Stimulated activated CD4-positive, alpha-beta T cell treated with anti-CD3 and anti-CD28 coated beads, Interleukin-12 subunit alpha, Interleukin-12 subunit beta, amount 100 ng/mL, for 48 hours (primary cell): Measurements from ENCODE around the gene EMID1.
"Not testable (repeated sequence)": the region's sequence is repeated elsewhere in the genome, so short reads cannot be mapped to it uniquely, and the experiment has no call there.

Experiments
- DNase-seq, 3 donors: peaks; one replicate each; pipeline ENCODE4 v3.0.0-alpha.2; 2020; ENCODE audit warnings: low read depth in 2 of 3, low spot score in 1 of 3

The EMID1 gene

DNA sequence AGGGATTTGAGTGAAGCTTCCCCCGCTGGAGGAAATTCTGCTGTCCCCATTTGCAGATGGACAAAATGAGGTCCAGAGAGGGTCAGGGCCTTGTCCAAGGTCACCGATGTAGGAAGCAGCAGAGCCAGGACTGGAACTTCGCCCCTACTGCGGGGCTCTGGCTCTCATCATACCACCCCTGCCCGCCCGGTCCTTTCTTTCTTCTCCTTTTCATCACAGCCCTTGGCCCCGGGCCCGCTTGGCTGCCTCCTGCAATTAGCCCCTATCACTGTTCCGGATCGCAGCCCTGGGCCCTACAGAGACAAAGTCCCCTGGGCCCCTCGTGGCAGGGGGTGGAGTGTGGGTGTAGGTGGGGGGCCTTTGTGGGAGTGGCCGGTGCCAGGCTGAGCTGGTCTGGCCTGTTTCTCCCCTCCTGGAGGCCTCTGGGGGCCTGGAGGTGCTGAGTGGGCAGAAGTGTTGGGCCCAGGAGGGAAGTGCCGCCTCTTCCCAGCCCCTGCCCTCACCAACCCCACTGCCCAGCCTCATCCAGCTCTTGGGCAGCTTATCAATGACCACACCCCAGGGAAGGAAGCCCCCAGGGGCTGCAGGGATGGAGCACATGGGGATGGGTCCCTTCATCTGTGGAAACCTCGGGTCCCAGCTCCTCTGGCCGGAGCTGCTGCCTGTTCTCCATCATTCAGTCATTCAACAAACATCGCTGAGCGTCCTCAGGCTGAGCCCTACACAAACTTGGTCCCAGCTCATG is 3.4 kb downstream of the EMID1 start:
- DNase-seq = no peak

DNA sequence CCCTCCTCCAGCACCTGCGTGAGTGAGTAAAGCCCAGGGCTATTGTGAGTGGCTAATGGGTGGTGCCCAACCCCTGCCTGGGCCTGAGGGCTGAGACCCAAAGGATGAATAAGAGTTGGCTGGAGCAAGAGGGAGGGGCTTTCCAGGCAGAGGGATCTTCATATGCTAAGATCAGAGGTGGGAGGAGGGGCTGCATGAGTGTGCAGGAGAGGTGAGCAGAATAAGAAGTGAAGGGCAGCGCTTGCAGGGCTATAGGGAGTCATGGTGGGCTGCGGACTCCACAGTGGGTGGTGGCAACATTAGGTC is 3.9 kb downstream of the EMID1 start:
- DNase-seq = no peak

GRCh38 chr22:29211066-29211465 is 5.4 kb downstream of the EMID1 start:
- DNase-seq = no peak

DNA sequence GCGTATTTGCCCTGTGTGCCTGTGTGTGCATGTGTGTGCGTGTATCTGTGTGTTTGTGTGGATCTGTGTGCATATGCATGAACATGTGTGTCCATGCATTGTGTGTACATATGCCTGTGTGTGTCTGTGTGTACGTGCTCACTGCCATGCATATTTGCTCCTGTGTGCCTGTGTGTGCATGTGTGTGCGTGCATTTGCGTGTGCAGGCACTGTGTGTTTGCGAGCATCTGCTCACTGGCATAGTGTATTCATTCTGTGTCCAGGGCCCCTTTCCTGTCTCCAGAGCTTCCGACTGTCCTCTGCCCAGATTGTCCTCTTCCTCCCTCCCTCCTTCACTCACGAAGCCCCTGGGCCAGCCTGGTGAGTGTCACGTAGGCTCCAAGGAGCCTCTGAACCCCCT is 5.8 kb downstream of the EMID1 start:
- no peak for DNase-seq

GRCh38 chr22:29212743-29213142 is 7.0 kb downstream of the EMID1 start:
- DNase-seq = no peak

DNA sequence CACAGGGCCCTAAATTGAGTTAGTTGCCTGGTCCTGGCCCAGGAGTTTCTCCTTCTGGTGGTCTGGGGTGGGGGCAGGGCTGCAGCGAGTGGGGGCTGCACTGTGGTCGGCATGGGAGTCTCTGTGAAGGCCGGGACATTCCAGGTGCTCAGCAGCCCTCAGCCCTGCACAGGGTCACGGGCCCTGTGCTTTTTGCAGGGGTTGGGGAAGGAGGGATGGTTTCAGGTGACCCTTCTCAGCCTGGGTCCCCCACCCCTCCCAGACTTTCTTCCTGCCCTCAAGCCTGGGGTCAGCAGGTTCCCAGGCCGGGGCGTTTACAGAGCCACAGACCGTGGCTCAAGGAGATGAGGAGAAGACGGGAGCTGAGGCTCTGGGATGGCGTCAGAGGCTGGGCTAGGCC is 7.8 kb downstream of the EMID1 start:
- no peak for DNase-seq

DNA sequence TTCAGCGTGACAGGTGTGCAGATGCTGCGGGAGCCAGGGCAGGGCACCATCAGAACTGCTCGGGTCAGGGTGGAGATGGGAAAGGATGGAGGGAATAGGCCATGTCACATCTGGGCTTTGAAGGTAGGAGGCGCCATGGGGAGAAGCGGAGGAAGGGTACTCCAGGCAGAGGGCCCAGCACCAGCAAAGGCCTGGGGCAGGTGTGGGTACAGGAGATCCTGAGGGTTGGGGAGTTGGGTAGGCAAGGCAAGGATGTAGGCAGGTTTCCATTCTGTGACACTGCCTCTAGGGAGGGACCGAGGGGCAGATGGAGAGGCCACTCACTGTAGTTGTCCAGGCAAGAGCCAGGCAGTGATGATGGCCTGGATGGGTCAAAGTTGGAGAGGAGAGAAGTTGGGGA is 8.5 kb downstream of the EMID1 start:
- DNase-seq = no peak

- no peak for DNase-seq
These were observed 9.5 kb downstream of the EMID1 start for GRCh38 chr22:29215012-29215860.

- DNase-seq = no peak
These were observed 10.5 kb downstream of the EMID1 start for GRCh38 chr22:29216011-29216872.

GRCh38 chr22:29216873-29217666 is 11.4 kb downstream of the EMID1 start:
- DNase-seq = no peak

GRCh38 chr22:29217827-29218757 is 12.4 kb downstream of the EMID1 start:
- no peak for DNase-seq

GRCh38 chr22:29218758-29219408 is 13.2 kb downstream of the EMID1 start:
- DNase-seq = no peak

DNA sequence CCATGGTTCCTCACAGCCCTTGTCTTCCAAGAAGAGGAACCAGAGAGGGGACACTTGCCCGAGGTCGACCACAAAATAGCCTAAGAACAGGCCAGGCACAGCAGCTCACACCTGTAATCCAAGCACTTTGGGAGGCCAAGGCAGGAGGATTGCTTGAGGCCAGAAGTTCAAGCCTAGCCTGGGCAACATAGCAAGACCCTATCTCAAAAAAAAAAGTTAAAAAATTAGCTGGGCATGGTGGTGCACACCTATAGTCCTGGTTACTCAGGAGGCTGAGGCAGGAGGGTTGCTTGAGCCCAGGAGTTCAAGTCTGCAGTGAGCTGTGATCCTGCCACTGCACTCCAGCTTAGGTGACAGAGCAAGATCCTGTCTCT is 13.7 kb downstream of the EMID1 start:
- DNase-seq = not testable (repeated sequence)

GRCh38 chr22:29219881-29220670 is 14.4 kb downstream of the EMID1 start:
- DNase-seq = no peak

DNA sequence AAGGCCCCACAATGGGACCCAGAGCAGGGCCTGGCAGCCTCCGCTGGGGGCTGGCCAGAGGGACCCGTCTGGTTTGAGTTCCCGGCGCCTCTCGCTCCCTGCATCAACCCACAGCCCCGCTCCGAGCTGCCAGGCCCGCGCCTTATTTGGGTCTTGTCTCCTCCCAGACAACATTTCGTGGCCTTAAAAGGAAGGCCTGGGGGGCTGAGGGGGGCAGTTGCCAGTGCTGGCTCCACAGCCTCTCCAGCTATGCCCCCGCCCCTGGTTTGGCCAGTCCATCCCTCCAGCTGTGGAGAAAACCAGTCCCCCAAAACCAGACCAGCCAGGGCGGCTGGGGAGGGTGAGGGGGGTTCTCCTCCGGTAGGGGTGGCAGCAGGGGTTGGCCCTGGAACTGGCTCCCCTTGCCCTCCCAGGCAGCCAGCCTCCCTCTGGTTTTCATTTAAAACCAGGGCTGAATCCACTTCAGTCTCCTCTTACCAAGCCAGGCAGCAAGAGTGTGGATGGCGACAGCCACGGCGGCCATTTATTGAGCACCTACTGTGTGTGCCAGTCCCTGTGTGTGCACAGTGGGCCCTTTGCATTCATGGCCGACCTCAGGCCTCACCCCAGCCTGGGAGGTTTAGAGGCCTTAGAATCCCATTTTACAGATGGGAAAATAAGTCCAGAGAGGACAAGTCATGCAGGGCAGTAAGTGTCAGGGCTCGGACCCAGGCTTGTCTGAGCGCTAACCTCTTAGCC is 18.6 kb downstream of the EMID1 start:
- no peak for DNase-seq

DNA sequence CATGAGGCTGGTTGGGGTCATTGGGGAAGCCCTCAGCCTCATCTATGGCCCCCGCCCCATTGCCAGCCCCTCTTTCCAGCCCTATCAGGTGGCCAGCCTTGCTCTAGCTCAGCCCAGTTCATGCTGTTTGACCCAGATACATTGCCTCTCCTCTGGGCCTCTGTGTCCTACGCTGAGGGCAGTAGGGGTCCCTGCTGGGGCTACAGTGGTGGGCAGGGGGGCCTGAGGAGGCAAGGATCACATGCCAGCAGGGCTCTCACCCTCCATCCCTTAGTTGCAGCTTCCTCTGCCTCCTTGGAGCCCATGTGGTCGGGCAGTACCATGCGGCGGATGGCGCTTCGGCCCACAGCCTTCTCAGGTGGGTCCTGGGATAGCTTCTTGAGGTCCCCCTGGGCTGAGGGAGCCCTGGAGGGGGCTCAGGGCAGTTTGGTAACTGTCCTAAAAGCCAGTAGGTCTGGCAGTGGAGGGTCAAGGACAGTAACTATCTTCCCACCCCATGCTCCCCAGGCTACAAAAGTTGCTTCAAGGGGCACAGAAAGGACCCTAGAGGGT is 19.2 kb downstream of the EMID1 start:
- DNase-seq = no peak

GRCh38 chr22:29225422-29226090 is 19.9 kb downstream of the EMID1 start:
- DNase-seq = no peak
